Endothelial cell of umbilical vein (primary cell): ENCODE measurements around the gene PAPOLA. TPM values are rescaled to one million over a fixed set of nuclear protein-coding genes. Genes with fewer than 3 reads are reported as not detected.

ENCODE experiments used
- BruUV-seq: library from RNA; stranded (reverse); fragments of 400-500 nt; replicated peaks from 2 replicates; lab custom pipeline; 2021; lab: Mats Ljungman, UMichigan
- CTCF ChIA-PET: fragments of 300-600, 350-600 bp; sonication (Branson Sonifier 250); formaldehyde crosslinking; loops from one replicate; lab custom pipeline; 2021; ENCODE audit warnings: antibody characterized with exemption, inconsistent platforms; lab: Charles Lee
- POLR2A ChIA-PET: fragments of 300-600, 350-600 bp; sonication (Branson Sonifier 250); formaldehyde crosslinking; loops from one replicate; lab custom pipeline; 2021; ENCODE audit warnings: antibody characterized with exemption, inconsistent platforms; lab: Charles Lee
- DNase-seq: peaks from one replicate; pipeline ENCODE4 v3.0.0-alpha.2; 2011; ENCODE audit warnings: low read depth, low spot score
- FAIRE-seq: peaks from 2 replicates; lab custom pipeline; 2011; peaks lifted over from hg19 to GRCh38; lab: Jason Lieb, UNC
- H2AFZ ChIP-seq: 2 replicates; pipeline ENCODE4 v1.6.0; 2012; ENCODE audit warnings: low read depth, low read length, control low read depth, inconsistent platforms
- H3K27ac ChIP-seq: 2 replicates; pipeline ENCODE4 v1.5.1; 2011; ENCODE audit warnings: low read depth, mild to moderate bottlenecking, control low read depth, low read length, moderate library complexity; ENCODE audit not compliant: insufficient read depth
- H3K27me3 ChIP-seq, 2 experiments: 2 replicates each; pipeline versions ENCODE4 v1.6.0 to v1.6.1; 2011; ENCODE audit warnings: low read length in 2 of 2, mixed read lengths in 1 of 2; ENCODE audit not compliant: control insufficient read depth in 2 of 2, insufficient read depth in 2 of 2
- H3K36me3 ChIP-seq, 2 experiments: 2 replicates in 1 of 2; 3 replicates in 1 of 2; pipeline ENCODE4 v1.5.1; 2011; ENCODE audit warnings: low read length in 2 of 2, mild to moderate bottlenecking in 1 of 2, moderate library complexity in 1 of 2; ENCODE audit not compliant: control insufficient read depth in 2 of 2, insufficient read depth in 2 of 2; ENCODE audit errors: extremely low read depth in 1 of 2
- H3K4me1 ChIP-seq: 3 replicates; pipeline ENCODE4 v1.5.1; 2011; ENCODE audit warnings: mild to moderate bottlenecking, low read length; ENCODE audit not compliant: control insufficient read depth, insufficient read depth; ENCODE audit errors: extremely low read depth
- H3K4me2 ChIP-seq: 2 replicates; pipeline ENCODE4 v1.6.1; 2011; ENCODE audit warnings: low read length, control low read depth, mixed read lengths; ENCODE audit not compliant: insufficient read depth
- H3K4me3 ChIP-seq, 3 experiments: fragments of 200-600 bp in 1 of 3; sonication (generic), shearing (Covaris generic) in 1 of 3; replicated peaks in 1 of 3; 2 replicates each; pipeline ENCODE4 v1.5.1; 2011 to 2016; ENCODE audit warnings: control low read depth in 3 of 3, low read length in 3 of 3, mild to moderate bottlenecking in 2 of 3, inconsistent platforms in 1 of 3, low read depth in 1 of 3, moderate library complexity in 1 of 3; ENCODE audit not compliant: insufficient read depth in 1 of 3
- H3K79me2 ChIP-seq: 2 replicates; pipeline ENCODE4 v1.6.0; 2012; ENCODE audit warnings: low read length, inconsistent platforms; ENCODE audit not compliant: control insufficient read depth, insufficient read depth
- H3K9ac ChIP-seq: replicated peaks from 2 replicates; pipeline ENCODE3; 2011; ENCODE audit warnings: low read length, control low read depth; ENCODE audit not compliant: insufficient read depth; ENCODE audit errors: extremely low read depth
- H3K9me1 ChIP-seq: replicated peaks from 3 replicates; pipeline ENCODE4 v1.6.0; 2011; ENCODE audit warnings: mild to moderate bottlenecking, low read length; ENCODE audit not compliant: control insufficient read depth, insufficient read depth; ENCODE audit errors: extremely low read depth
- H3K9me3 ChIP-seq: replicated peaks from 2 replicates; pipeline ENCODE4 v1.5.1; 2012; ENCODE audit warnings: low read length, inconsistent platforms; ENCODE audit not compliant: control insufficient read depth, insufficient read depth
- H4K20me1 ChIP-seq: replicated peaks from 2 replicates; pipeline ENCODE3; 2011; ENCODE audit warnings: mild to moderate bottlenecking, low read length; ENCODE audit not compliant: control insufficient read depth, insufficient read depth; ENCODE audit errors: extremely low read depth
- EZH2 ChIP-seq: IDR thresholded peaks from 2 replicates; pipeline ENCODE4 v1.6.1; 2012; ENCODE audit warnings: borderline replicate concordance, low read depth, mild to moderate bottlenecking, moderate library complexity, low read length, inconsistent platforms; ENCODE audit not compliant: severe bottlenecking
- FOS ChIP-seq: IDR thresholded peaks from 2 replicates; pipeline ENCODE4 v1.6.1; 2011; ENCODE audit warnings: mild to moderate bottlenecking, low read length, moderate library complexity, borderline replicate concordance; ENCODE audit not compliant: insufficient read depth
- GATA2 ChIP-seq: IDR thresholded peaks from 2 replicates; pipeline ENCODE4 v1.7.0; 2011; ENCODE audit warnings: low read depth, mild to moderate bottlenecking, moderate library complexity, mixed read lengths, low read length; ENCODE audit not compliant: insufficient read length, insufficient read depth
- JUN ChIP-seq: IDR thresholded peaks from 2 replicates; pipeline ENCODE4 v1.6.1; 2011; ENCODE audit warnings: borderline replicate concordance, low read depth; ENCODE audit not compliant: insufficient read length, insufficient read depth
- MYC ChIP-seq: IDR thresholded peaks from one replicate; pipeline ENCODE4 v1.6.1; 2011; ENCODE audit warnings: mild to moderate bottlenecking, low read depth, low read length
- POLR2A ChIP-seq: IDR thresholded peaks from 2 replicates; pipeline ENCODE4 v1.6.1; 2012; ENCODE audit warnings: low read depth, mild to moderate bottlenecking, control low read depth, low read length
- POLR2AphosphoS5 ChIP-seq: IDR thresholded peaks from 2 replicates; pipeline ENCODE4 v1.6.1; 2012; ENCODE audit warnings: low read depth, mild to moderate bottlenecking, control low read depth, low read length, moderate library complexity; ENCODE audit not compliant: insufficient read depth
- dilution Hi-C: fragments of 300-500 bp; cut with MboI; formaldehyde crosslinking; loops from one replicate; pipeline ENCODE4 v1.15.0; 2019; ENCODE audit warnings: low sequenced_read_pairs; ENCODE audit not compliant: extremely low pct_ligation_motif_present
- intact Hi-C: fragments of 100-400 bp; cut with micrococcal nuclease; formaldehyde crosslinking; loops from one replicate; pipeline ENCODE4 v1.10.0; 2022
- polyA plus RNA-seq, 4 experiments: library from polyadenylated mRNA; depleted of rRNA in 3 of 4; stranded (reverse) in 3 of 4; unstranded in 1 of 4; fragments of >200 nt; gene quantifications; 2 replicates each; pipeline versions ENCODE4 v1.2.1 to v1.2.3, GENCODE V29; 2011 to 2012; ENCODE audit warnings: missing spikeins in 1 of 4
- total RNA-seq: library from RNA; stranded (reverse); gene quantifications from 2 replicates; pipeline ENCODE4 v1.2.3, GENCODE V29; 2021
- TF ChIP-seq, protein P1 (sequence below): IDR thresholded peaks from 2 replicates; pipeline ENCODE4 v1.6.1; 2011; ENCODE audit not compliant: insufficient read depth, insufficient read length
- TF ChIP-seq, protein P2 (sequence below), 2 donors: IDR thresholded peaks; 1 replicate in 1 of 2; 2 replicates in 1 of 2; pipeline ENCODE4 v1.5.1; 2011; ENCODE audit warnings: low read length in 2 of 2, mild to moderate bottlenecking in 2 of 2, moderate library complexity in 2 of 2, control low read depth in 1 of 2, inconsistent platforms in 1 of 2, low read depth in 1 of 2; ENCODE audit not compliant: insufficient read depth in 1 of 2; ENCODE audit errors: extremely low read depth in 1 of 2

PAPOLA gene
- total and polyA plus RNA-seq, 2 donors (not counting 3 experiments of a cell fraction or from before 2014, with no cell fraction given) = 75.4 to 184 TPM

DNA sequence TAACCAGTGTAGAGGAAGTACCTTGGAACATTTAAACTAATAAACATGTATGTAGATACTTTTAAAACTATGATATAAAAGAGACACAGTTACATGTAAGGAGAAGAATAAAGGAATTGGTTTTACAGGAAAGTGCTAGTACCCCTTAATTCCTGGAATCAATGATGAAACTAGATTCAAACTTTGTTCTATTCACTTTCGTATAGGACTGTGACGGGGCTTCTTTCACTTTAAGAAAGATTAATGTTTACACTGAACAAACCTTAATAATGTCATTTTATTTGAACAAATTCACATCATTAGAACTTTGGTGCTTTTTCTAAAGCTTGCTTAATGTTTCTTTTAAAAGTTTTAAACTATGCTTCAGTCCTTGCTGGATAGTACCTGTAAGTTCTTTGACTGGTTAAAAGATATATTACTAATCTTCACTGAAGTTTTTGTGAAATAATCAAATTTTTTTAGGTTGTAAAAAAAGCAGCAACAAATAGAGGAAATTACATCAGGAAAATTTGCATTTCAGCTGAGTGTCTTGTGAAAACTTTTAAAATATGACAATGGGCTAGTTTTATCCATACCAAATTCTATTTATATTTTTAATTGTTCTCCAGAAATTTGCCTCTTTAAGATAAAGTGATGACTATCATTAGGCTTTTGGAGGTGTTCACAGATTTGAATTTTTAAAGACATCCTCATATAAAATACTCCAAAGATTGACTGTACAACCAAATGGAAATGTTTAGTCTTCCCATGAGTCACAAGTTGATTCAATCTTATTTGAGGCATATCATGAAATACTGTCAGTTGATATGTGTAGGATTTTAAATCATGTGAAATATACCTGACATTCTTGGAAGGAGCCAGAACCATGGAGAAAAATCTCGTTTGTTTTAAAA is 36.2 kb downstream of the PAPOLA start:
- dilution Hi-C loops (no loop called here), intact Hi-C loops (no loop called here)
- Histone ChIP-seq H2AFZ (no peak overlapping the region), H3K4me2 (no peak overlapping the region), H3K9ac (no peak overlapping the region), H3K4me3 (no peak overlapping the region), H3K79me2 (no peaks in the 10 kb centered on the region), H3K27me3 (no peaks in the 10 kb centered on the region), H3K27ac (no peak overlapping the region), H3K4me1 (no peaks in the 10 kb centered on the region), H3K36me3 (peaks cover 0 to 8% of the 10 kb centered on the region in 2 experiments), H3K9me1 (no peaks in the 10 kb centered on the region), H3K9me3 (no peaks in the 10 kb centered on the region), H4K20me1 (no peaks in the 10 kb centered on the region)
- no peak for DNase-seq
- BruUV-seq = no TSS peak
- TF ChIP-seq JUN (no peak), MYC (no peak), FOS (no peak), POLR2AphosphoS5 (no peak), POLR2A (no peak), EZH2 (no peak), GATA2 (no peak)
- TF ChIP-seq, protein P1, sequence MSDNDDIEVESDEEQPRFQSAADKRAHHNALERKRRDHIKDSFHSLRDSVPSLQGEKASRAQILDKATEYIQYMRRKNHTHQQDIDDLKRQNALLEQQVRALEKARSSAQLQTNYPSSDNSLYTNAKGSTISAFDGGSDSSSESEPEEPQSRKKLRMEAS = no peak
- TF ChIP-seq, protein P2, sequence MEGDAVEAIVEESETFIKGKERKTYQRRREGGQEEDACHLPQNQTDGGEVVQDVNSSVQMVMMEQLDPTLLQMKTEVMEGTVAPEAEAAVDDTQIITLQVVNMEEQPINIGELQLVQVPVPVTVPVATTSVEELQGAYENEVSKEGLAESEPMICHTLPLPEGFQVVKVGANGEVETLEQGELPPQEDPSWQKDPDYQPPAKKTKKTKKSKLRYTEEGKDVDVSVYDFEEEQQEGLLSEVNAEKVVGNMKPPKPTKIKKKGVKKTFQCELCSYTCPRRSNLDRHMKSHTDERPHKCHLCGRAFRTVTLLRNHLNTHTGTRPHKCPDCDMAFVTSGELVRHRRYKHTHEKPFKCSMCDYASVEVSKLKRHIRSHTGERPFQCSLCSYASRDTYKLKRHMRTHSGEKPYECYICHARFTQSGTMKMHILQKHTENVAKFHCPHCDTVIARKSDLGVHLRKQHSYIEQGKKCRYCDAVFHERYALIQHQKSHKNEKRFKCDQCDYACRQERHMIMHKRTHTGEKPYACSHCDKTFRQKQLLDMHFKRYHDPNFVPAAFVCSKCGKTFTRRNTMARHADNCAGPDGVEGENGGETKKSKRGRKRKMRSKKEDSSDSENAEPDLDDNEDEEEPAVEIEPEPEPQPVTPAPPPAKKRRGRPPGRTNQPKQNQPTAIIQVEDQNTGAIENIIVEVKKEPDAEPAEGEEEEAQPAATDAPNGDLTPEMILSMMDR (IDR thresholded peaks at IDR 0.05; ENCODE audit: extremely low read depth in 1 of 2, insufficient read depth in 1 of 2, low read depth in 1 of 2, low read length in 2 of 2) = no peak
- ChIA-PET POLR2A (no interaction called here), CTCF (no interaction called here)
- no peak for FAIRE-seq
